WTC11 (cell line): ENCODE data around the gene EML2. TPM values are rescaled to one million over a fixed set of nuclear protein-coding genes. Genes with fewer than 3 reads are reported as not detected.

ENCODE experiments used
- ATAC-seq: fragments of 200-7000 bp; cut with Tn5 transposase; 2 replicates; pipeline ENCODE4 v1.10.0; 2021; ENCODE audit warnings: mild to moderate bottlenecking, moderate library complexity
- CTCF ChIA-PET: fragments of 300-600 bp; sonication (Branson Sonifier 250); formaldehyde crosslinking; loops from one replicate; lab custom pipeline; 2021; ENCODE audit warnings: antibody characterized with exemption; lab: Charles Lee
- POLR2A ChIA-PET: fragments of 350-600 bp; sonication (Branson Sonifier 250); formaldehyde crosslinking; loops from one replicate; lab custom pipeline; 2021; ENCODE audit warnings: antibody characterized with exemption; lab: Charles Lee
- DNase-seq: peaks from one replicate; pipeline ENCODE4 v3.0.0; 2021; ENCODE audit warnings: low spot score
- H3K27ac Mint-ChIP-seq: 2 replicates; pipeline ENCODE4 v1.8.0; 2021; ENCODE audit warnings: mixed read lengths
- H3K27me3 Mint-ChIP-seq: 2 replicates; pipeline ENCODE4 v1.8.0; 2021; ENCODE audit warnings: low read depth, mild to moderate bottlenecking, moderate library complexity, mixed read lengths
- H3K36me3 Mint-ChIP-seq: 2 replicates; pipeline ENCODE4 v1.8.0; 2021; ENCODE audit warnings: mixed read lengths
- H3K4me1 Mint-ChIP-seq: 2 replicates; pipeline ENCODE4 v1.8.0; 2022; ENCODE audit warnings: mixed read lengths
- H3K4me3 Mint-ChIP-seq: 2 replicates; pipeline ENCODE4 v1.8.0; 2021; ENCODE audit warnings: mild to moderate bottlenecking, moderate library complexity, mixed read lengths
- H3K9me3 Mint-ChIP-seq: 2 replicates; pipeline ENCODE4 v1.8.0; 2021; ENCODE audit warnings: mixed read lengths
- FOXK1 ChIP-seq: sonication (generic); formaldehyde crosslinking; IDR thresholded peaks from 2 replicates; pipeline ENCODE4 v1.8.0; 2022; ENCODE audit warnings: mild to moderate bottlenecking, moderate library complexity, missing genetic modification reagents
- GTF2I ChIP-seq: fragments of 250-450 bp; sonication (Bioruptor Pico); conservative IDR thresholded peaks from 2 replicates; pipeline ENCODE4 v1.4.0; 2021; ENCODE audit warnings: mild to moderate bottlenecking
- MXD4 ChIP-seq: fragments of 250-450 bp; sonication (Bioruptor Pico); IDR thresholded peaks from 2 replicates; pipeline ENCODE4 v1.8.0; 2021; ENCODE audit warnings: mild to moderate bottlenecking, moderate library complexity, borderline replicate concordance
- NFATC4 ChIP-seq: fragments of 250-450 bp; sonication (Bioruptor Pico); IDR thresholded peaks from 2 replicates; pipeline ENCODE4 v1.9.0; 2021; ENCODE audit warnings: mild to moderate bottlenecking
- OVOL2 ChIP-seq: fragments of 250-450 bp; sonication (Bioruptor Pico); IDR thresholded peaks from 2 replicates; pipeline ENCODE4 v1.9.0; 2021; ENCODE audit warnings: mild to moderate bottlenecking, borderline replicate concordance
- SOX15 ChIP-seq: fragments of 250-450 bp; sonication (Bioruptor Pico); IDR thresholded peaks from 2 replicates; pipeline ENCODE4 v1.9.0; 2021; ENCODE audit warnings: mild to moderate bottlenecking
- SP1 ChIP-seq: sonication (generic); formaldehyde crosslinking; conservative IDR thresholded peaks from 2 replicates; pipeline ENCODE4 v1.8.1; 2022; ENCODE audit warnings: missing genetic modification reagents
- TCF7 ChIP-seq: sonication (generic); formaldehyde crosslinking; IDR thresholded peaks from 2 replicates; pipeline ENCODE4 v1.8.0; 2022; ENCODE audit warnings: mild to moderate bottlenecking, low read depth, missing genetic modification reagents, moderate library complexity
- TEAD1 ChIP-seq: sonication (generic); formaldehyde crosslinking; IDR thresholded peaks from 2 replicates; pipeline ENCODE4 v1.8.0; 2022; ENCODE audit warnings: mild to moderate bottlenecking, missing genetic modification reagents
- ZNF121 ChIP-seq: sonication (generic); formaldehyde crosslinking; IDR thresholded peaks from 2 replicates; pipeline ENCODE4 v1.8.0; 2023; ENCODE audit warnings: missing genetic modification reagents
- ZNF671 ChIP-seq: fragments of 250-450 bp; sonication (Bioruptor Pico); IDR thresholded peaks from 2 replicates; pipeline ENCODE4 v1.8.0; 2021; ENCODE audit warnings: mild to moderate bottlenecking
- total RNA-seq: library from RNA; stranded (reverse); gene quantifications from 3 replicates; pipeline ENCODE4 v1.2.3, GENCODE V29; 2021
- TF ChIP-seq, protein P1 (sequence below): sonication (generic); formaldehyde crosslinking; IDR thresholded peaks from 2 replicates; pipeline ENCODE4 v1.8.1; 2023; ENCODE audit warnings: mild to moderate bottlenecking, missing genetic modification reagents
- TF ChIP-seq, protein P2 (sequence below): sonication (generic); formaldehyde crosslinking; IDR thresholded peaks from 2 replicates; pipeline ENCODE4 v1.8.0; 2022; ENCODE audit warnings: mild to moderate bottlenecking, missing genetic modification reagents
- TF ChIP-seq, protein P3 (sequence below): sonication (generic); formaldehyde crosslinking; IDR thresholded peaks from 2 replicates; pipeline ENCODE4 v1.8.0; 2022; ENCODE audit warnings: mild to moderate bottlenecking, missing genetic modification reagents
- TF ChIP-seq, protein P4 (sequence below): sonication (generic); formaldehyde crosslinking; IDR thresholded peaks from 2 replicates; pipeline ENCODE4 v1.8.1; 2023; ENCODE audit warnings: mild to moderate bottlenecking, moderate library complexity, missing genetic modification reagents
- TF ChIP-seq, protein P5 (sequence below): sonication (generic); formaldehyde crosslinking; IDR thresholded peaks from 2 replicates; pipeline ENCODE4 v1.8.1; 2023; ENCODE audit warnings: mild to moderate bottlenecking, missing genetic modification reagents, borderline replicate concordance
- TF ChIP-seq, protein P6 (sequence below): sonication (generic); formaldehyde crosslinking; IDR thresholded peaks from 2 replicates; pipeline ENCODE4 v1.8.0; 2022; ENCODE audit warnings: mild to moderate bottlenecking, missing genetic modification reagents

The EML2 gene
- total RNA-seq, 1 experiment from 2014 or later, result 63.3 TPM

DNA sequence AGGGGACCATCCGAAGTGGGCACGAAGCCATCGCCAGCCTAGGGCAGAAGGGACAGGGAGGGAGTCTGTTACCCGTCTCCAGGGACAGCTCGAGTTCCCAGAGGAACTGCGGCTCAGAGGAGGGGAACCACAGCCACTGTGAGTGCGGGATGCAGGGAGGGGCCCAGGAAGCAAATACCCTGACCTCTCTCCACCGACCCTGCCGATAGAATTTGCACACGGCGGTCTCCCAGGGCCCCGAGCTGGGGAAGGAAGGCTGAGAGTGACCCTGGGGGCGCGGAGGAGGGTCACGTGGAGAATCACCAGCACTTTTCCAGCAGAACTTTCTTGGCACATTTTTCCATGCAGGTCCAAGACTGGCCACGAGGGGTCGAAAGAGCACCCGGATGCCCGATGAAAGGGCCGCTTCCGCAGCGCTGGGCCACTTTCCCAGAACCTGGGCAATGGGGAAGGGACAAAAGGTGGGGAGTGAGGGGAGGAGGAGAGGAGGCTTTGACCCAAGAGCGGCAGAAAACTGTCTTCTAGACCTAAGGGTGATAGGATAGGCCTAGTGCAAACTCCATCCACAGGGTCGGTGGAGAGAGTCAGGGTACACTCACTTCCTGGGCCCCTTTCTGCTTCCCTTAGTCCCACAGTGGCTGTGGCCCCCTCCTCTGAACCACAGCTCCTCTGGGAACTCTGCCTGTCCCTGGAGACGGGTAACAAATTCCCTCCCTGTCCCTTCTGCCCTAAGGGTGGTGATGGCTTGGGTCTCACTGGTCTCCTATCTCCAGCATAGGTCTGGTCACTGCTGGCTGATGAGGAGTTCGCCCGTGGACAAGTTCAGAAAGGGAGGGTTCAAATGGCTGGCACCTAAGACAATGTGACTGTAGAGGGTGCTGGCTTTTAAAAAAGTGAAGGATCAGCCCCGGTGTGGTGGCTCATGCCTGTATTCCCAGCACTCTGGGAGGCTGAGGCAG is 31.8 kb downstream of the EML2 start (continued):
- no peak for TF ChIP-seq ZNF671 (CRISPR knock-in tag)
- TF ChIP-seq, protein P1, sequence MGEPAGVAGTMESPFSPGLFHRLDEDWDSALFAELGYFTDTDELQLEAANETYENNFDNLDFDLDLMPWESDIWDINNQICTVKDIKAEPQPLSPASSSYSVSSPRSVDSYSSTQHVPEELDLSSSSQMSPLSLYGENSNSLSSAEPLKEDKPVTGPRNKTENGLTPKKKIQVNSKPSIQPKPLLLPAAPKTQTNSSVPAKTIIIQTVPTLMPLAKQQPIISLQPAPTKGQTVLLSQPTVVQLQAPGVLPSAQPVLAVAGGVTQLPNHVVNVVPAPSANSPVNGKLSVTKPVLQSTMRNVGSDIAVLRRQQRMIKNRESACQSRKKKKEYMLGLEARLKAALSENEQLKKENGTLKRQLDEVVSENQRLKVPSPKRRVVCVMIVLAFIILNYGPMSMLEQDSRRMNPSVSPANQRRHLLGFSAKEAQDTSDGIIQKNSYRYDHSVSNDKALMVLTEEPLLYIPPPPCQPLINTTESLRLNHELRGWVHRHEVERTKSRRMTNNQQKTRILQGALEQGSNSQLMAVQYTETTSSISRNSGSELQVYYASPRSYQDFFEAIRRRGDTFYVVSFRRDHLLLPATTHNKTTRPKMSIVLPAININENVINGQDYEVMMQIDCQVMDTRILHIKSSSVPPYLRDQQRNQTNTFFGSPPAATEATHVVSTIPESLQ (CRISPR knock-in tag), result no peak
- TF ChIP-seq TCF7 (CRISPR knock-in tag), result no peak
- TF ChIP-seq, protein P2, sequence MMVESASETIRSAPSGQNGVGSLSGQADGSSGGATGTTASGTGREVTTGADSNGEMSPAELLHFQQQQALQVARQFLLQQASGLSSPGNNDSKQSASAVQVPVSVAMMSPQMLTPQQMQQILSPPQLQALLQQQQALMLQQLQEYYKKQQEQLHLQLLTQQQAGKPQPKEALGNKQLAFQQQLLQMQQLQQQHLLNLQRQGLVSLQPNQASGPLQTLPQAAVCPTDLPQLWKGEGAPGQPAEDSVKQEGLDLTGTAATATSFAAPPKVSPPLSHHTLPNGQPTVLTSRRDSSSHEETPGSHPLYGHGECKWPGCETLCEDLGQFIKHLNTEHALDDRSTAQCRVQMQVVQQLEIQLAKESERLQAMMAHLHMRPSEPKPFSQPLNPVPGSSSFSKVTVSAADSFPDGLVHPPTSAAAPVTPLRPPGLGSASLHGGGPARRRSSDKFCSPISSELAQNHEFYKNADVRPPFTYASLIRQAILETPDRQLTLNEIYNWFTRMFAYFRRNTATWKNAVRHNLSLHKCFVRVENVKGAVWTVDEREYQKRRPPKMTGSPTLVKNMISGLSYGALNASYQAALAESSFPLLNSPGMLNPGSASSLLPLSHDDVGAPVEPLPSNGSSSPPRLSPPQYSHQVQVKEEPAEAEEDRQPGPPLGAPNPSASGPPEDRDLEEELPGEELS (CRISPR knock-in tag), result no peak
- TF ChIP-seq FOXK1 (CRISPR knock-in tag), result no peak
- TF ChIP-seq, protein P3, sequence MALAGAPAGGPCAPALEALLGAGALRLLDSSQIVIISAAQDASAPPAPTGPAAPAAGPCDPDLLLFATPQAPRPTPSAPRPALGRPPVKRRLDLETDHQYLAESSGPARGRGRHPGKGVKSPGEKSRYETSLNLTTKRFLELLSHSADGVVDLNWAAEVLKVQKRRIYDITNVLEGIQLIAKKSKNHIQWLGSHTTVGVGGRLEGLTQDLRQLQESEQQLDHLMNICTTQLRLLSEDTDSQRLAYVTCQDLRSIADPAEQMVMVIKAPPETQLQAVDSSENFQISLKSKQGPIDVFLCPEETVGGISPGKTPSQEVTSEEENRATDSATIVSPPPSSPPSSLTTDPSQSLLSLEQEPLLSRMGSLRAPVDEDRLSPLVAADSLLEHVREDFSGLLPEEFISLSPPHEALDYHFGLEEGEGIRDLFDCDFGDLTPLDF, result no peak
- TF ChIP-seq TEAD1, result no peak
- TF ChIP-seq ZNF121 (CRISPR knock-in tag), result peak; percentile 69
- no peak for TF ChIP-seq OVOL2
- TF ChIP-seq, protein P4, sequence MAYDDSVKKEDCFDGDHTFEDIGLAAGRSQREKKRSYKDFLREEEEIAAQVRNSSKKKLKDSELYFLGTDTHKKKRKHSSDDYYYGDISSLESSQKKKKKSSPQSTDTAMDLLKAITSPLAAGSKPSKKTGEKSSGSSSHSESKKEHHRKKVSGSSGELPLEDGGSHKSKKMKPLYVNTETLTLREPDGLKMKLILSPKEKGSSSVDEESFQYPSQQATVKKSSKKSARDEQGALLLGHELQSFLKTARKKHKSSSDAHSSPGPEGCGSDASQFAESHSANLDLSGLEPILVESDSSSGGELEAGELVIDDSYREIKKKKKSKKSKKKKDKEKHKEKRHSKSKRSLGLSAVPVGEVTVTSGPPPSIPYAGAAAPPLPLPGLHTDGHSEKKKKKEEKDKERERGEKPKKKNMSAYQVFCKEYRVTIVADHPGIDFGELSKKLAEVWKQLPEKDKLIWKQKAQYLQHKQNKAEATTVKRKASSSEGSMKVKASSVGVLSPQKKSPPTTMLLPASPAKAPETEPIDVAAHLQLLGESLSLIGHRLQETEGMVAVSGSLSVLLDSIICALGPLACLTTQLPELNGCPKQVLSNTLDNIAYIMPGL, result peak; percentile 65
- TF ChIP-seq SOX15 (CRISPR knock-in tag), result no peak

DNA sequence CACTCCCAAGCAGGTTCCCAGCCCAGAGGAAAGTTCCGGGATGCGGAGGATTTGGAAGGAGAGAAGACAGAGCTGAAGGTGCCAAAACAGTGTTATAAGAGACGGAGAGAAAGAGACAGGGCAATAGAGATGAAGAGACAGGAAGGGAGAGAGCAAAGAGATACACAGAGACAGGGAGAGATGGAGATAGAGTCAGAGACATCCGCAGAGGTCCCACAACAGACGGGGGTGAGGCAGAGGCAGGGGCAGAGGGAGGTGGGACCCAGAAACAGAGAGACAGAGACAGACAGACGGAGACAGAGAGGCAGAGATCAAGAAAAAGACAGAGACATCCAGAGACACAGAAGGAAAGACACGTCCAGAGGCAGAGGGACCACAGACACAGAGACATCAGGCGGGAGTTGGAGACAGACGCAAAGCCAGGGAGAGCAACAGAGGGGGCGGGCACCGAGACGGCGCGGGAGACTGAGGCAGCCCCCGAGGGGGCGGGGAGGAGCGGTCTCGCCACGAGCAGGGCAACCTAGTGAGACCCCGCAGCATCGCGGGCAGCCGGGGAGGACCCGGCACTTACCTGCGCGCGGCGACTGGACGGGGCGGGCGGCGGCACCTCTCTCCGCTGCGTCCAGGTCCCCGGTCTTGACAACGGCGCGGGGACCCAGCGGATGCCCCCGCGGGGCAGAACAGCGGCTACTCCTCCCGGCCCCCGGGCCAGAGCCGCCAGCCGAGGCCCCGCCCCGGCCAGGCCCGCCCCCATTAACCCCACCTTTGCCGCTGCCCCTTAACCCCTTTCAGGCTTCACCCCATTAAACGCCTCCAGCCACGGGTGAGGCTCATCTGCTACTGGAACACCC is 37.4 kb downstream of the EML2 start, which contains the start of gene GPR4:
Gene GPR4, minus strand, starts transcription at position 689 of the 851 bp plus-strand sequence. CDS start 10,346 bp downstream, outside the sequence.
- peak within 1 kb of the TSS; percentile 65 for H3K4me3 Mint-ChIP-seq
- ATAC-seq (peak; percentile 85), DNase-seq (peak; percentile 79)
- no peaks in the 10 kb centered on the region for H3K9me3 Mint-ChIP-seq
- peaks cover 74% of the 10 kb centered on the region for H3K27me3 Mint-ChIP-seq
- ChIA-PET POLR2A (interaction anchor here (0.5 kb wide), 1 partner anchor 15 kb away, joined by 3 read pairs; no protein-coding TSS in a partner anchor), CTCF (interaction anchor here (0.9 to 5.2 kb wide), 4 partner anchors 10 to 73 kb away, joined by 3 to 81 read pairs (median 5); no protein-coding TSS in a partner anchor)
- peaks cover 54% of the 10 kb centered on the region for H3K4me1 Mint-ChIP-seq
- H3K36me3 Mint-ChIP-seq, result no peaks in the 10 kb centered on the region
- H3K27ac Mint-ChIP-seq, result no peak within 1 kb of the TSS
- TF ChIP-seq NFATC4 (CRISPR knock-in tag) (no peak), SP1 (CRISPR knock-in tag) (peak; percentile 42), GTF2I (CRISPR knock-in tag) (0 out of 2 replicates have a peak, but pooled peaks have one; percentile 56), MXD4 (CRISPR knock-in tag) (no peak), ZNF121 (CRISPR knock-in tag) (peak; percentile 99), TEAD1 (no peak)
- TF ChIP-seq, protein P5, sequence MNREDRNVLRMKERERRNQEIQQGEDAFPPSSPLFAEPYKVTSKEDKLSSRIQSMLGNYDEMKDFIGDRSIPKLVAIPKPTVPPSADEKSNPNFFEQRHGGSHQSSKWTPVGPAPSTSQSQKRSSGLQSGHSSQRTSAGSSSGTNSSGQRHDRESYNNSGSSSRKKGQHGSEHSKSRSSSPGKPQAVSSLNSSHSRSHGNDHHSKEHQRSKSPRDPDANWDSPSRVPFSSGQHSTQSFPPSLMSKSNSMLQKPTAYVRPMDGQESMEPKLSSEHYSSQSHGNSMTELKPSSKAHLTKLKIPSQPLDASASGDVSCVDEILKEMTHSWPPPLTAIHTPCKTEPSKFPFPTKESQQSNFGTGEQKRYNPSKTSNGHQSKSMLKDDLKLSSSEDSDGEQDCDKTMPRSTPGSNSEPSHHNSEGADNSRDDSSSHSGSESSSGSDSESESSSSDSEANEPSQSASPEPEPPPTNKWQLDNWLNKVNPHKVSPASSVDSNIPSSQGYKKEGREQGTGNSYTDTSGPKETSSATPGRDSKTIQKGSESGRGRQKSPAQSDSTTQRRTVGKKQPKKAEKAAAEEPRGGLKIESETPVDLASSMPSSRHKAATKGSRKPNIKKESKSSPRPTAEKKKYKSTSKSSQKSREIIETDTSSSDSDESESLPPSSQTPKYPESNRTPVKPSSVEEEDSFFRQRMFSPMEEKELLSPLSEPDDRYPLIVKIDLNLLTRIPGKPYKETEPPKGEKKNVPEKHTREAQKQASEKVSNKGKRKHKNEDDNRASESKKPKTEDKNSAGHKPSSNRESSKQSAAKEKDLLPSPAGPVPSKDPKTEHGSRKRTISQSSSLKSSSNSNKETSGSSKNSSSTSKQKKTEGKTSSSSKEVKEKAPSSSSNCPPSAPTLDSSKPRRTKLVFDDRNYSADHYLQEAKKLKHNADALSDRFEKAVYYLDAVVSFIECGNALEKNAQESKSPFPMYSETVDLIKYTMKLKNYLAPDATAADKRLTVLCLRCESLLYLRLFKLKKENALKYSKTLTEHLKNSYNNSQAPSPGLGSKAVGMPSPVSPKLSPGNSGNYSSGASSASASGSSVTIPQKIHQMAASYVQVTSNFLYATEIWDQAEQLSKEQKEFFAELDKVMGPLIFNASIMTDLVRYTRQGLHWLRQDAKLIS (CRISPR knock-in tag), result no peak
- TF ChIP-seq, protein P6, sequence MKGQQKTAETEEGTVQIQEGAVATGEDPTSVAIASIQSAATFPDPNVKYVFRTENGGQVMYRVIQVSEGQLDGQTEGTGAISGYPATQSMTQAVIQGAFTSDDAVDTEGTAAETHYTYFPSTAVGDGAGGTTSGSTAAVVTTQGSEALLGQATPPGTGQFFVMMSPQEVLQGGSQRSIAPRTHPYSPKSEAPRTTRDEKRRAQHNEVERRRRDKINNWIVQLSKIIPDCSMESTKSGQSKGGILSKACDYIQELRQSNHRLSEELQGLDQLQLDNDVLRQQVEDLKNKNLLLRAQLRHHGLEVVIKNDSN (CRISPR knock-in tag), result no peak
- TF ChIP-seq, protein P3, result no peak
